GM10847 (cell line): ENCODE measurements around the gene ZC3H12A.

ENCODE experiments used
- POLR2A ChIP-seq: IDR thresholded peaks from 2 replicates; pipeline ENCODE4 v1.6.1; 2011; ENCODE audit not compliant: insufficient read length; ENCODE audit errors: extremely low read depth

Gene ZC3H12A

GRCh38 chr1:37513795-37514349, 39.5 kb downstream of the ZC3H12A start:
- TF ChIP-seq POLR2A = no peak

DNA sequence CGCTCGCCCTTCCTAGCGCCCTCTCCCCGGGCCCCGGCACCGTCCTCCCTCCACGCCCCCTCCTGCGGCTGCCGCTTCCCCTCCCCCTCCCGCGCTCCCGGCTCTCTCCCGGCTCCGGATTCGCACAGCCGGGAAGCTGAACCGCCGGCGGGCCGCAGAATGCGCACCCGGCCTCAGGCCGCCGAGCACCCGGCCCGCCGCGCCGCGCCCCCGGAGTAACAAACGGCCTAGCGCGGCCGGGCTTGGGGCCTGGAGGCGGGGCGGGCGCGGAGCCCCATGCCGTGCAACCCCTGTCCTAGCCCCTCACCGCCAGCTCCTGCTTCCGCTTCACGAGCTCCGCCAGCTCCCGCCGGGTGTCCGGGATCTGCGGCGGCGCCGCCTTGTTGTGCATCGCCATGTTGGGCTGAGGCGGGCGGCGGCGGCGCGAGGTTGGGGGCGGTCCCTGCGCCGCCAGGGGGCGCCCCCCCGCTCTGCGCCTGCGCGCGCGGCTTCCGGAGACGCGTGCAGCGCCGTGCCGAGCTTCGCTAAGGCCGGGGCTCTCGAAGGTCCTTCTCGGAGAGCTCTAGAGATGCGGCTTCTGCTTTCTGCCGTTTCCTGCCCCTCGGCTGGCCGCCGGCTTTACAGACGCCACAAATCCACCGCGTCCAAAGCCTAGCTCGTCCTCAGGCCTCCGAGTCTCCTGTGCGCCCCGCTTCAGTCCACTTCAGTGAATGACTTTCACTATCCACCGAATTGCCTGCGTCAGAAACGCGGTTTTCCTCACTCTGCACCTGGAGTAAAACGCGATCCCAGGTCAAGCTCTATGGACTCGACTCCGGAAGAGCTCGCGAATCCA, 40.2 kb downstream of the ZC3H12A start, which contains the start of gene MEAF6:
TSS of gene MEAF6 (minus strand) at position 417 of the 835 bp plus-strand sequence. CDS start at position 397, 20 bp downstream.
- peak; percentile 68 for TF ChIP-seq POLR2A

GRCh38 chr1:37515185-37516034, 41.0 kb downstream of the ZC3H12A start:
- TF ChIP-seq POLR2A = no peak

DNA sequence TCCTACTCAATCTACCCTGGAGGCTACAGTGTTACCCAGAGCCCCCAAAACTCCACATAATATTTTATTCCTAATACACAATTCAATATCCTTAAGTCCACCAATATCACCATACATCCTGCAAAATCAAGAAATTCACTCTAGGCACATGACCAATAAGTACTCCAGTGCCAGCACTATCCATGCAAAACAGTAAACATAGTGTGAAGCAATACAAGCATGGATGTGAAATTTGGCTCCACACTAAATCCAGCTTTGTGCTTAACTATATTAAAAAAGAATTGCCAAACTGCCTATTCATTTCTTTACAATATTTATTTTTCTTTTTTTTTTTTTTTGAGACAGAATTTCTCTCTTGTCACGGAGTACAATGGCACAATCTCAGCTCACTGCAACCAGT, 43.2 kb downstream of the ZC3H12A start:
- TF ChIP-seq POLR2A = no peak

- no peak for TF ChIP-seq POLR2A
Measured at GRCh38 chr1:37519613-37520012, 45.2 kb downstream of the ZC3H12A start.

- no peak for TF ChIP-seq POLR2A
Measured at GRCh38 chr1:37533317-37534093, 59.1 kb downstream of the ZC3H12A start.
